H1 (cell line): ENCODE measurements around the gene CMYA5. TPM values are rescaled to one million over a fixed set of nuclear protein-coding genes. Genes with fewer than 3 reads are reported as not detected.

ENCODE experiments used
- CTCF ChIA-PET: fragments of 300-600 bp; sonication (Branson Sonifier 250); formaldehyde crosslinking; loops from one replicate; lab custom pipeline; 2021; ENCODE audit not compliant: partially characterized antibody; lab: Charles Lee
- POLR2A ChIA-PET: fragments of 300-600 bp; sonication (Branson Sonifier 250); formaldehyde crosslinking; loops from one replicate; lab custom pipeline; 2021; ENCODE audit warnings: inconsistent platforms; ENCODE audit not compliant: partially characterized antibody; lab: Charles Lee
- DNase-seq, 2 experiments: peaks; one replicate each; pipeline versions ENCODE4 v3.0.0 to v3.0.0-alpha.2; 2010 to 2022; ENCODE audit warnings: low spot score in 2 of 2, low read depth in 1 of 2, mixed read lengths in 1 of 2
- FAIRE-seq: peaks from 2 replicates; lab custom pipeline; 2011; peaks lifted over from hg19 to GRCh38; lab: Jason Lieb, UNC
- H2AFZ ChIP-seq: 2 replicates; pipeline ENCODE4 v1.8.1; 2012; ENCODE audit warnings: low read length, inconsistent platforms
- H2AK5ac ChIP-seq: 2 replicates; pipeline ENCODE4 v1.6.1; 2013; ENCODE audit warnings: low read depth, low read length
- H2BK120ac ChIP-seq: replicated peaks from 2 replicates; pipeline ENCODE3; 2013; ENCODE audit warnings: low read depth, low read length, inconsistent platforms
- H2BK12ac ChIP-seq: 2 replicates; pipeline ENCODE4 v1.6.1; 2013; ENCODE audit warnings: low read depth, low read length
- H2BK15ac ChIP-seq: 2 replicates; pipeline ENCODE4 v1.6.1; 2013; ENCODE audit warnings: low read length
- H2BK20ac ChIP-seq: 2 replicates; pipeline ENCODE4 v1.6.1; 2013; ENCODE audit warnings: low read length
- H2BK5ac ChIP-seq: 2 replicates; pipeline ENCODE4 v1.6.1; 2013; ENCODE audit warnings: low read depth, low read length
- H3K14ac ChIP-seq: 2 replicates; pipeline ENCODE4 v1.6.1; 2013; ENCODE audit warnings: inconsistent platforms; ENCODE audit not compliant: insufficient read length
- H3K18ac ChIP-seq: 2 replicates; pipeline ENCODE4 v1.6.1; 2013; ENCODE audit warnings: low read length; ENCODE audit errors: extremely low read depth
- H3K23ac ChIP-seq: 2 replicates; pipeline ENCODE4 v1.6.1; 2013; ENCODE audit warnings: inconsistent platforms; ENCODE audit not compliant: insufficient read length
- H3K23me2 ChIP-seq: 2 replicates; pipeline ENCODE4 v1.6.1; 2013; ENCODE audit warnings: low read depth, low read length
- H3K27ac ChIP-seq: 2 replicates; pipeline ENCODE4 v1.6.1; 2011; ENCODE audit warnings: low read depth, low read length, inconsistent platforms
- H3K27me3 ChIP-seq, 4 experiments: replicated peaks in 1 of 4; 1 replicate in 1 of 4; 2 replicates in 3 of 4; pipeline versions ENCODE4 v1.6.1 to v1.8.1; 2011 to 2013; ENCODE audit warnings: low read length in 3 of 4, mild to moderate bottlenecking in 3 of 4, inconsistent platforms in 2 of 4, mixed read lengths in 2 of 4, moderate library complexity in 1 of 4; ENCODE audit not compliant: control insufficient read depth in 3 of 4, insufficient read depth in 3 of 4; ENCODE audit errors: extremely low read depth in 1 of 4
- H3K36me3 ChIP-seq, 4 experiments: 2 replicates each; pipeline versions ENCODE4 v1.6.1 to v1.8.1; 2011 to 2013; ENCODE audit warnings: mild to moderate bottlenecking in 4 of 4, low read length in 3 of 4, moderate library complexity in 2 of 4, control low read depth in 1 of 4, inconsistent platforms in 1 of 4; ENCODE audit not compliant: insufficient read depth in 4 of 4, control insufficient read depth in 2 of 4
- H3K4ac ChIP-seq: replicated peaks from 2 replicates; pipeline ENCODE3; 2013; ENCODE audit warnings: low read length, low read depth, mixed read lengths, inconsistent platforms; ENCODE audit not compliant: insufficient read length
- H3K4me1 ChIP-seq, 4 experiments: replicated peaks in 1 of 4; 1 replicate in 1 of 4; 2 replicates in 3 of 4; pipeline versions ENCODE4 v1.6.1 to v1.8.1; 2011 to 2013; ENCODE audit warnings: low read length in 3 of 4, inconsistent platforms in 2 of 4, mixed read lengths in 1 of 4; ENCODE audit not compliant: insufficient read depth in 4 of 4, control insufficient read depth in 3 of 4
- H3K4me2 ChIP-seq, 2 experiments: 2 replicates each; pipeline versions ENCODE4 v1.6.1 to v1.8.1; 2011 to 2013; ENCODE audit warnings: low read depth in 2 of 2, low read length in 2 of 2, control low read depth in 1 of 2, inconsistent platforms in 1 of 2, mild to moderate bottlenecking in 1 of 2; ENCODE audit not compliant: insufficient read depth in 1 of 2
- H3K4me3 ChIP-seq, 4 experiments: fragments of 200-600, 300-600 bp in 1 of 4; sonication (generic), shearing (Covaris generic), sonication (Bioruptor Twin) in 1 of 4; 2 replicates each; pipeline versions ENCODE4 v1.5.1 to v1.8.1; 2011 to 2016; ENCODE audit warnings: low read length in 4 of 4, low read depth in 3 of 4, control low read depth in 2 of 4, inconsistent platforms in 2 of 4, mild to moderate bottlenecking in 2 of 4, mixed read lengths in 1 of 4, moderate library complexity in 1 of 4; ENCODE audit not compliant: insufficient read depth in 2 of 4; ENCODE audit errors: extremely low read depth in 1 of 4
- H3K56ac ChIP-seq: replicated peaks from 2 replicates; pipeline ENCODE3; 2013; ENCODE audit warnings: low read depth, mild to moderate bottlenecking, mixed read lengths, low read length, inconsistent platforms; ENCODE audit not compliant: insufficient read length
- H3K79me1 ChIP-seq: 2 replicates; pipeline ENCODE4 v1.6.1; 2013; ENCODE audit warnings: low read depth, low read length, control low read depth
- H3K79me2 ChIP-seq, 2 experiments: 2 replicates each; pipeline versions ENCODE4 v1.6.1 to v1.8.1; 2012 to 2013; ENCODE audit warnings: low read length in 2 of 2, mild to moderate bottlenecking in 2 of 2, inconsistent platforms in 1 of 2; ENCODE audit not compliant: insufficient read depth in 2 of 2, control insufficient read depth in 1 of 2
- H3K9ac ChIP-seq, 4 experiments: replicated peaks in 1 of 4; 1 replicate in 1 of 4; 2 replicates in 3 of 4; pipeline versions ENCODE4 v1.6.1 to v1.8.1; 2011 to 2013; ENCODE audit warnings: low read depth in 3 of 4, low read length in 3 of 4, control low read depth in 2 of 4, mild to moderate bottlenecking in 2 of 4, moderate library complexity in 2 of 4, inconsistent platforms in 1 of 4; ENCODE audit errors: extremely low read depth in 1 of 4
- H3K9me3 ChIP-seq, 2 experiments: 2 replicates each; pipeline versions ENCODE4 v1.6.1 to v1.8.1; 2012 to 2013; ENCODE audit warnings: mild to moderate bottlenecking in 2 of 2, moderate library complexity in 2 of 2, control low read depth in 1 of 2, inconsistent platforms in 1 of 2, low read depth in 1 of 2, low read length in 1 of 2, mixed read lengths in 1 of 2; ENCODE audit not compliant: insufficient read depth in 2 of 2
- H4K20me1 ChIP-seq, 2 experiments: replicated peaks in 1 of 2; 2 replicates each; pipeline versions ENCODE3 to v1.8.1; 2011 to 2013; ENCODE audit warnings: inconsistent platforms in 2 of 2, low read length in 2 of 2, mild to moderate bottlenecking in 1 of 2; ENCODE audit not compliant: insufficient read depth in 2 of 2, control insufficient read depth in 1 of 2
- H4K5ac ChIP-seq: 2 replicates; pipeline ENCODE4 v1.6.1; 2013; ENCODE audit warnings: low read length, low read depth, mixed read lengths, inconsistent platforms; ENCODE audit not compliant: insufficient read length
- H4K8ac ChIP-seq: 2 replicates; pipeline ENCODE4 v1.8.0; 2013; ENCODE audit warnings: mild to moderate bottlenecking, moderate library complexity, low read length, inconsistent platforms; ENCODE audit not compliant: insufficient read depth; ENCODE audit errors: extremely low read depth
- H4K91ac ChIP-seq: replicated peaks from 2 replicates; pipeline ENCODE3; 2013; ENCODE audit warnings: low read length, mixed read lengths, inconsistent platforms; ENCODE audit not compliant: insufficient read length
- BRCA1 ChIP-seq: IDR thresholded peaks from 2 replicates; pipeline ENCODE4 v1.6.1; 2012; ENCODE audit warnings: low read depth, low read length, improper control_type of control experiment
- CBX8 ChIP-seq: fragments of 300-800, 300-1000 bp; sonication (generic); IDR thresholded peaks from 2 replicates; pipeline ENCODE4 v1.7.1; 2016; ENCODE audit warnings: low read depth, low read length, borderline replicate concordance
- EGR1 ChIP-seq: IDR thresholded peaks from 2 replicates; pipeline ENCODE4 v1.6.1; 2011; ENCODE audit warnings: low read depth, low read length, borderline replicate concordance
- KDM1A ChIP-seq: fragments of 200-600, 300-600 bp; sonication (generic); IDR thresholded peaks from 2 replicates; pipeline ENCODE4 v1.7.1; 2016; ENCODE audit warnings: mild to moderate bottlenecking, low read length, borderline replicate concordance
- RXRA ChIP-seq: IDR thresholded peaks from 2 replicates; pipeline ENCODE4 v1.6.1; 2011; ENCODE audit warnings: low read depth, mild to moderate bottlenecking, low read length, moderate library complexity; ENCODE audit not compliant: insufficient read depth
- SP2 ChIP-seq: IDR thresholded peaks from 2 replicates; pipeline ENCODE4 v1.6.1; 2012; ENCODE audit warnings: mild to moderate bottlenecking, low read length, inconsistent platforms
- USF2 ChIP-seq: IDR thresholded peaks from 2 replicates; pipeline ENCODE4 v1.6.1; 2011; ENCODE audit warnings: low read length, improper control_type of control experiment
- WGBS, 2 experiments: shearing (Covaris generic) in 1 of 2; methylation state at CpG; one replicate each; pipeline versions ENCODE4 v1.1.6 to v1.1.7; 2013 to 2015; ENCODE audit warnings: low lambda C conversion rate in 2 of 2, mixed read lengths in 2 of 2, inconsistent platforms in 1 of 2, low coverage in 1 of 2, missing lambda C conversion rate in 1 of 2; ENCODE audit not compliant: insufficient replicate concordance in 2 of 2, insufficient coverage in 1 of 2, insufficient read length in 1 of 2; ENCODE audit errors: extremely low coverage in 1 of 2, missing lambda C conversion rate in 1 of 2; 5-methylcytosine and 5-hydroxymethylcytosine counted together
- long read RNA-seq, 2 experiments: library from RNA in 1 of 2; library from capped mRNA in 1 of 2; stranded (forward); transcript quantifications; one replicate each; pipeline ENCODE4 v2.0.0, GENCODE V29; 2021; ENCODE audit warnings: inconsistent platforms in 1 of 2
- polyA minus RNA-seq, 3 experiments: library from RNA; depleted of rRNA, polyadenylated mRNA; stranded (reverse); fragments of >200 nt; gene quantifications; 1 replicate in 2 of 3; 2 replicates in 1 of 3; pipeline ENCODE4 v1.2.3, GENCODE V29; 2011
- polyA plus RNA-seq, 7 experiments: library from polyadenylated mRNA; depleted of rRNA in 3 of 7; stranded (reverse) in 5 of 7; unstranded in 2 of 7; fragments of >200 nt in 5 of 7; fragments of 200-250 nt in 2 of 7; gene quantifications; 1 replicate in 5 of 7; 2 replicates in 1 of 7; 4 replicates in 1 of 7; pipeline versions ENCODE4 v1.2.1 to v1.2.3, GENCODE V29; 2011 to 2013; ENCODE audit warnings: missing spikeins in 2 of 7, mixed read lengths in 2 of 7
- total RNA-seq: library from RNA; stranded (reverse); fragmentation: NEBNext Ultra II Directional; extraction: Animal tissue kit (Norgen Biotek cat#: 25700); gene quantifications from 2 replicates; pipeline ENCODE4 v1.2.1, GENCODE V29; 2021

CMYA5 gene
- total RNA-seq (0.65 and 0.95 TPM in 2 replicates), polyA plus RNA-seq (2011; rRNA removed) (0.88 and 1.1 TPM in 2 replicates), polyA minus RNA-seq (2011; rRNA and poly(A)+ RNA removed) (2.4 and 3.8 TPM in 2 replicates)
- 1.3 TPM for polyA plus RNA-seq (2011; cell fraction: cytosol; rRNA removed)
- 2.7 TPM for polyA plus RNA-seq (2011; cell fraction: nucleus; rRNA removed)
- 0.57 to 1.1 TPM (median 0.78 TPM) in 4 replicates for polyA plus RNA-seq (2012, experiment 1 of 2)
- 0.05 TPM for polyA plus RNA-seq (2012, experiment 2 of 2)
- polyA plus RNA-seq (2013, experiment 1 of 2) = 0.41 TPM
- 0.42 TPM for polyA plus RNA-seq (2013, experiment 2 of 2)
- 0.37 TPM for polyA minus RNA-seq (2011; cell fraction: cytosol; rRNA and poly(A)+ RNA removed)
- polyA minus RNA-seq (2011; cell fraction: nucleus; rRNA and poly(A)+ RNA removed) = 3.5 TPM
- long read RNA-seq, experiment 1, partial matches to known transcripts = 0 of 3 reads
- long read RNA-seq, experiment 1, other reads (novel, unspliced or antisense) = 3 of 3 reads
- long read RNA-seq, experiment 2, partial matches to known transcripts = 1 of 3 reads
- long read RNA-seq, experiment 2, other reads (novel, unspliced or antisense) = 2 of 3 reads

GRCh38 chr5:79689541-79690466 lies at the start of gene CMYA5:
CMYA5 (plus strand) TSS chr5:79689836; CDS start chr5:79689908, 72 bp downstream.
- CTCF ChIA-PET = interaction anchor here (0.9 to 7.8 kb wide), 7 partner anchors 14 to 394 kb away, joined by 3 to 45 read pairs (median 4); no protein-coding TSS in a partner anchor
- peak within 1 kb of the TSS in 3 of 4 experiments; percentile 21 to 65 (median 43); a peak in 5 of 7 replicates for H3K9ac ChIP-seq
- TF ChIP-seq BRCA1 (no peak), USF2 (no peak), SP2 (no peak), CBX8 (no peak), EGR1 (peak; percentile 85; the same call in 1 of the 2 replicates), KDM1A (no peak), RXRA (no peak)

More at GRCh38 chr5:79689541-79690466, at the start of gene CMYA5:
- no peak within 1 kb of the TSS for H3K4ac ChIP-seq
- H2BK12ac ChIP-seq = no peak within 1 kb of the TSS
- WGBS, 2 experiments = 11% methylated on average over 47 of the region's 74 CpGs; no CpG with 5 or more reads in 1 of the 2 experiments
- peak within 1 kb of the TSS; percentile 39; the same call in 1 of the 2 replicates for H3K18ac ChIP-seq
- H3K56ac ChIP-seq = no peak within 1 kb of the TSS
- H2BK5ac ChIP-seq = no peak within 1 kb of the TSS
- H3K4me1 ChIP-seq = peaks cover 0 to 7% (median 1%) of the 10 kb centered on the region in 4 experiments; a peak in 3 of 7 replicates
- no peak within 1 kb of the TSS for H2BK15ac ChIP-seq
- POLR2A ChIA-PET = interaction anchor here (0.9 to 1.4 kb wide), 5 partner anchors 8 to 78 kb away, joined by 3 to 5 read pairs (median 3); partner anchors contain the start of gene TENT2
- H3K9me3 ChIP-seq = no peaks in the 10 kb centered on the region; a peak in 1 of 4 replicates
- no peaks in the 10 kb centered on the region for H4K20me1 ChIP-seq
- H4K8ac ChIP-seq = peak within 1 kb of the TSS; percentile 45; the same call in 1 of the 2 replicates
- H3K14ac ChIP-seq = no peak within 1 kb of the TSS
- DNase-seq = peak in 1 of 2 experiments; percentile 80
- H3K36me3 ChIP-seq = no peaks in the 10 kb centered on the region; a peak in 2 of 8 replicates
- H3K27me3 ChIP-seq = no peaks in the 10 kb centered on the region; a peak in 1 of 7 replicates
- H2BK20ac ChIP-seq = no peak within 1 kb of the TSS
- H3K23ac ChIP-seq = no peak within 1 kb of the TSS
- peaks cover 9% of the 10 kb centered on the region; the same call in 1 of the 2 replicates for H3K23me2 ChIP-seq
- peak within 1 kb of the TSS; percentile 76 to 79 for H3K4me2 ChIP-seq
- H3K79me1 ChIP-seq = no peaks in the 10 kb centered on the region
- H3K27ac ChIP-seq = no peak within 1 kb of the TSS
- no peak for FAIRE-seq
- no peaks in the 10 kb centered on the region for H3K79me2 ChIP-seq
- no peak within 1 kb of the TSS for H4K5ac ChIP-seq
- no peak within 1 kb of the TSS for H2AK5ac ChIP-seq
- peak within 1 kb of the TSS; percentile 95 for H2AFZ ChIP-seq
- H2BK120ac ChIP-seq = no peak within 1 kb of the TSS
- peak within 1 kb of the TSS; percentile 47 to 66 (median 48) for H3K4me3 ChIP-seq
- no peak within 1 kb of the TSS for H4K91ac ChIP-seq
